IMR-90 (cell line): Measurements from ENCODE around the gene KLF1. TPM values are rescaled to one million over a fixed set of nuclear protein-coding genes. Genes with fewer than 3 reads are reported as not detected.

Source experiments
- ATAC-seq: fragments of 200-7000 bp; cut with Tn5 transposase; 2 replicates; pipeline ENCODE4 v1.9.1; 2020; ENCODE audit warnings: low read depth, mild to moderate bottlenecking, moderate library complexity
- BruUV-seq: library from RNA; stranded (reverse); fragments of 400-500 nt; replicated peaks from 2 replicates; lab custom pipeline; 2021; lab: Mats Ljungman, UMichigan
- CTCF ChIA-PET: fragments of 300-600 bp; formaldehyde crosslinking; extraction: SDS; loops from one replicate; lab custom pipeline; 2021; ENCODE audit warnings: antibody characterized with exemption; lab: Yijun Ruan, JAX
- POLR2A ChIA-PET: fragments of 300-600 bp; sonication (Branson Sonifier 250); formaldehyde crosslinking; loops from one replicate; lab custom pipeline; 2022; ENCODE audit warnings: antibody characterized with exemption; ENCODE audit not compliant: unreplicated experiment; lab: Charles Lee
- DNase-seq: peaks from one replicate; pipeline ENCODE4 v3.0.0; 2013
- H2AFZ ChIP-seq: replicated peaks from 2 replicates; pipeline ENCODE3; 2013; ENCODE audit warnings: low read length, mild to moderate bottlenecking; ENCODE audit not compliant: poor library complexity
- H2AK5ac ChIP-seq: 2 replicates; pipeline ENCODE4 v1.6.1; 2013; ENCODE audit warnings: low read depth, low read length, inconsistent platforms
- H2AK9ac ChIP-seq: replicated peaks from 2 replicates; pipeline ENCODE3; 2013; ENCODE audit warnings: mild to moderate bottlenecking, low read depth, low read length, moderate library complexity; ENCODE audit not compliant: poor library complexity
- H2BK120ac ChIP-seq: 2 replicates; pipeline ENCODE4 v1.6.1; 2013; ENCODE audit warnings: low read depth, low read length, inconsistent platforms
- H2BK15ac ChIP-seq: 3 replicates; pipeline ENCODE4 v1.6.1; 2013; ENCODE audit warnings: low read depth, low read length, inconsistent platforms
- H2BK20ac ChIP-seq: 2 replicates; pipeline ENCODE4 v1.6.1; 2013; ENCODE audit warnings: low read depth, mild to moderate bottlenecking, inconsistent platforms, low read length, moderate library complexity
- H2BK5ac ChIP-seq: 2 replicates; pipeline ENCODE4 v1.6.1; 2013; ENCODE audit warnings: mild to moderate bottlenecking, low read depth, low read length, inconsistent platforms; ENCODE audit not compliant: poor library complexity, severe bottlenecking
- H3K14ac ChIP-seq: replicated peaks from 2 replicates; pipeline ENCODE4 v1.6.1; 2013; ENCODE audit warnings: low read depth, low read length, inconsistent platforms
- H3K18ac ChIP-seq: 2 replicates; pipeline ENCODE4 v1.6.1; 2013; ENCODE audit warnings: low read depth, low read length, control low read depth
- H3K23ac ChIP-seq: 2 replicates; pipeline ENCODE4 v1.6.1; 2013; ENCODE audit warnings: low read depth, low read length, inconsistent platforms
- H3K27ac ChIP-seq: 2 replicates; pipeline ENCODE4 v1.5.1; 2013; ENCODE audit warnings: mild to moderate bottlenecking, control low read depth, low read length; ENCODE audit not compliant: insufficient read depth
- H3K27me3 ChIP-seq: 2 replicates; pipeline ENCODE4 v1.6.1; 2013; ENCODE audit warnings: low read length; ENCODE audit not compliant: control insufficient read depth, insufficient read depth
- H3K36me3 ChIP-seq: 2 replicates; pipeline ENCODE4 v1.6.1; 2013; ENCODE audit warnings: low read length, mixed read lengths; ENCODE audit not compliant: control insufficient read depth, insufficient read depth
- H3K4ac ChIP-seq: 2 replicates; pipeline ENCODE4 v1.6.1; 2013; ENCODE audit warnings: low read depth, low read length, inconsistent platforms
- H3K4me1 ChIP-seq: 2 replicates; pipeline ENCODE4 v1.6.1; 2013; ENCODE audit warnings: low read length, mixed read lengths; ENCODE audit not compliant: control insufficient read depth, insufficient read depth
- H3K4me2 ChIP-seq: 2 replicates; pipeline ENCODE4 v1.6.1; 2013; ENCODE audit warnings: low read depth, mild to moderate bottlenecking, control low read depth, low read length, moderate library complexity
- H3K4me3 ChIP-seq: 2 replicates; pipeline ENCODE4 v1.5.1; 2013; ENCODE audit warnings: low read depth, mild to moderate bottlenecking, control low read depth, low read length, moderate library complexity; ENCODE audit not compliant: insufficient read depth
- H3K56ac ChIP-seq: 2 replicates; pipeline ENCODE4 v1.6.1; 2013; ENCODE audit warnings: low read length, inconsistent platforms; ENCODE audit not compliant: insufficient read depth; ENCODE audit errors: extremely low read depth
- H3K79me1 ChIP-seq, 2 experiments: 2 replicates each; pipeline ENCODE4 v1.6.1; 2013; ENCODE audit warnings: low read length in 2 of 2, inconsistent platforms in 1 of 2, low read depth in 1 of 2
- H3K9ac ChIP-seq: 2 replicates; pipeline ENCODE4 v1.6.1; 2013; ENCODE audit warnings: low read depth, low read length, control low read depth
- H3K9me1 ChIP-seq: 2 replicates; pipeline ENCODE4 v1.6.1; 2013; ENCODE audit warnings: low read length, inconsistent platforms; ENCODE audit not compliant: insufficient read depth
- H3K9me3 ChIP-seq: 2 replicates; pipeline ENCODE4 v1.6.1; 2013; ENCODE audit warnings: low read length; ENCODE audit not compliant: control insufficient read depth, insufficient read depth
- H4K20me1 ChIP-seq: 2 replicates; pipeline ENCODE4 v1.6.1; 2013; ENCODE audit warnings: low read length, inconsistent platforms; ENCODE audit not compliant: insufficient read depth
- H4K5ac ChIP-seq: 2 replicates; pipeline ENCODE4 v1.6.1; 2013; ENCODE audit warnings: mild to moderate bottlenecking, low read depth, low read length, control low read depth
- H4K8ac ChIP-seq, 2 experiments: 2 replicates each; pipeline ENCODE4 v1.6.1; 2013; ENCODE audit warnings: low read depth in 2 of 2, low read length in 2 of 2, control low read depth in 1 of 2, inconsistent platforms in 1 of 2
- H4K91ac ChIP-seq: 2 replicates; pipeline ENCODE4 v1.6.1; 2013; ENCODE audit warnings: low read depth, low read length, inconsistent platforms; ENCODE audit not compliant: insufficient read depth
- BHLHE40 ChIP-seq: fragments of 150-350 bp; IDR thresholded peaks from 2 replicates; pipeline ENCODE4 v1.6.1; 2016; ENCODE audit warnings: mild to moderate bottlenecking, low read depth, low read length
- CEBPB ChIP-seq: IDR thresholded peaks from 2 replicates; pipeline ENCODE4 v1.6.1; 2012; ENCODE audit warnings: low read depth, low read length, improper control_type of control experiment
- MAFK ChIP-seq: IDR thresholded peaks from 2 replicates; pipeline ENCODE4 v1.6.1; 2012; ENCODE audit warnings: low read depth, low read length, improper control_type of control experiment
- MXI1 ChIP-seq: IDR thresholded peaks from 2 replicates; pipeline ENCODE4 v1.6.1; 2012; ENCODE audit warnings: low read depth, mild to moderate bottlenecking, low read length, moderate library complexity, borderline replicate concordance
- RAD21 ChIP-seq: IDR thresholded peaks from 2 replicates; pipeline ENCODE4 v1.6.1; 2012; ENCODE audit warnings: low read length, improper control_type of control experiment
- WGBS, 2 experiments: methylation state at CpG; one replicate each; pipeline versions ENCODE4 v1.1.5 to v1.1.7; 2013; ENCODE audit warnings: missing lambda C conversion rate in 2 of 2; ENCODE audit not compliant: insufficient read length in 1 of 2; ENCODE audit errors: extremely low coverage in 2 of 2; 5-methylcytosine and 5-hydroxymethylcytosine counted together
- dilution Hi-C: fragments of 300-500 bp; cut with HindIII; formaldehyde crosslinking; loops from one replicate; pipeline ENCODE4 v1.14.3; 2018; ENCODE audit warnings: low sequenced_read_pairs; ENCODE audit not compliant: unreplicated experiment
- in situ Hi-C: fragments of 300-500 bp; cut with MboI; formaldehyde crosslinking; loops from 3 replicates; pipeline ENCODE4 v1.14.3; 2019; ENCODE audit warnings: low sequenced_read_pairs, inconsistent platforms, mixed read lengths
- intact Hi-C: fragments of 100-400 bp; cut with micrococcal nuclease; formaldehyde crosslinking; loops from 2 replicates; pipeline ENCODE4 v1.10.0; 2022
- polyA plus RNA-seq, 3 experiments: library from polyadenylated mRNA; depleted of rRNA; stranded (reverse); fragments of >200 nt; gene quantifications; 2 replicates each; pipeline ENCODE4 v1.2.3, GENCODE V29; 2012; ENCODE audit warnings: low replicate concordance in 1 of 3
- total RNA-seq: library from RNA; depleted of rRNA; stranded (reverse); fragments of >200 nt; gene quantifications from 2 replicates; pipeline ENCODE4 v1.2.3, GENCODE V29; 2012
- TF ChIP-seq, protein P1 (sequence below): fragments of 150-350 bp; IDR thresholded peaks from 2 replicates; pipeline ENCODE4 v1.6.1; 2016; ENCODE audit warnings: low read depth, mild to moderate bottlenecking, low read length, moderate library complexity, borderline replicate concordance

KLF1 gene
- total and polyA plus RNA-seq, 2 of the 4 experiments (the other 2 are of a cell fraction), result not detected

DNA sequence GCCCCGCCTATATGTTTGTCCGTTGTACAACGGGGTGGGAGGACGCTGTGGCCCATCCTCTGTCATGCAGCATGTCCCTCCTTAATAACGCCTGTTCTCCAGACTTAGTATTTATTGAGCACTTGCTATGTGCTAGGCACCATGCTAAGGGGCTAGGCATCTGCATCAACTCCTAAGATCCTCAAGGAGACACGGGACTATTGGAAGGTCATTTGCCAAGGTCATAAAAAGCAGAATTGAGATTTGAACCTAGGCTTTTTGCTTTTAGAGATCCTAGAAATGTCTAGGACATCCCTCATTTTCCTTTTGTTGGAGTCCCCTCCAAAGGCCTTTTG lies 50.5 kb downstream of the KLF1 start:
- H3K36me3 ChIP-seq, result no peaks in the 10 kb centered on the region
- no peaks in the 10 kb centered on the region; the same call in 1 of the 2 replicates for H3K9me3 ChIP-seq
- no peak overlapping the region for H3K9ac ChIP-seq
- H3K27me3 ChIP-seq, result peaks cover 70% of the 10 kb centered on the region
- no peak overlapping the region for H3K4me3 ChIP-seq
- TF ChIP-seq RAD21 (no peak), CEBPB (no peak), MXI1 (no peak), MAFK (no peak), BHLHE40 (no peak)
- TF ChIP-seq, protein P1, sequence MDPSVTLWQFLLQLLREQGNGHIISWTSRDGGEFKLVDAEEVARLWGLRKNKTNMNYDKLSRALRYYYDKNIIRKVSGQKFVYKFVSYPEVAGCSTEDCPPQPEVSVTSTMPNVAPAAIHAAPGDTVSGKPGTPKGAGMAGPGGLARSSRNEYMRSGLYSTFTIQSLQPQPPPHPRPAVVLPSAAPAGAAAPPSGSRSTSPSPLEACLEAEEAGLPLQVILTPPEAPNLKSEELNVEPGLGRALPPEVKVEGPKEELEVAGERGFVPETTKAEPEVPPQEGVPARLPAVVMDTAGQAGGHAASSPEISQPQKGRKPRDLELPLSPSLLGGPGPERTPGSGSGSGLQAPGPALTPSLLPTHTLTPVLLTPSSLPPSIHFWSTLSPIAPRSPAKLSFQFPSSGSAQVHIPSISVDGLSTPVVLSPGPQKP, result no peak
- no peak overlapping the region for H2BK20ac ChIP-seq
- H2AK5ac ChIP-seq, result no peak overlapping the region
- no peak for DNase-seq
- H4K5ac ChIP-seq, result no peak overlapping the region
- H2AK9ac ChIP-seq, result no peak overlapping the region
- no peak overlapping the region for H3K4me2 ChIP-seq
- BruUV-seq, result no TSS peak
- no peak overlapping the region for H3K27ac ChIP-seq
- no peak overlapping the region for H2BK5ac ChIP-seq
- peaks cover 19% of the 10 kb centered on the region for H4K20me1 ChIP-seq
- no peak overlapping the region for H3K18ac ChIP-seq
- peaks cover 8% of the 10 kb centered on the region; the same call in 1 of the 2 replicates for H3K9me1 ChIP-seq
- CTCF ChIA-PET, result interaction anchor here (1.2 to 1.3 kb wide), 2 partner anchors 10 to 12 kb away, joined by 5 to 6 read pairs; no protein-coding TSS in a partner anchor
- no peak overlapping the region for H2BK15ac ChIP-seq
- intact Hi-C loops (no loop called here), dilution Hi-C loops (no loop called here), in situ Hi-C loops (loop anchor here (5.0 kb wide), 1 partner anchor 64 kb away; no protein-coding TSS in a partner anchor)
- H2AFZ ChIP-seq, result no peak overlapping the region
- no CpG with 5 or more reads among the region's 6 CpGs for WGBS, 2 experiments
- peaks cover 4% of the 10 kb centered on the region; the same call in 1 of the 2 replicates for H3K4me1 ChIP-seq
- no peak overlapping the region for H3K23ac ChIP-seq
- no peaks in the 10 kb centered on the region for H3K79me1 ChIP-seq
- no peak overlapping the region for H3K56ac ChIP-seq
- H4K91ac ChIP-seq, result no peak overlapping the region
- H2BK120ac ChIP-seq, result no peak overlapping the region
- H3K4ac ChIP-seq, result no peak overlapping the region
- no peak overlapping the region for H4K8ac ChIP-seq
- POLR2A ChIA-PET, result no interaction called here
- H3K14ac ChIP-seq, result no peak overlapping the region
- no peak for ATAC-seq
